Gastroesophageal sphincter (tissue), 3 donors: ENCODE data around the gene GNL1.

Experiments
- CTCF ChIP-seq, 4 experiments: fragments of 200-600 bp in 2 of 4; fragments of 450-650 bp in 2 of 4; sonication (generic) in 1 of 4; IDR thresholded peaks; one replicate each; pipeline ENCODE4 v1.5.1; 2017 to 2019; ENCODE audit warnings: antibody characterized with exemption in 4 of 4, mild to moderate bottlenecking in 2 of 4, moderate library complexity in 2 of 4
- EP300 ChIP-seq: sonication (generic); formaldehyde crosslinking; IDR thresholded peaks from one replicate; pipeline ENCODE4 v1.6.1; 2017; ENCODE audit warnings: antibody characterized with exemption, mild to moderate bottlenecking
- POLR2A ChIP-seq, 2 donors: fragments of 450-650 bp; IDR thresholded peaks; one replicate each; pipeline ENCODE4 v1.6.1; 2017; ENCODE audit warnings: antibody characterized with exemption in 2 of 2, mild to moderate bottlenecking in 2 of 2, moderate library complexity in 1 of 2
- POLR2AphosphoS5 ChIP-seq: sonication (generic); formaldehyde crosslinking; IDR thresholded peaks from one replicate; pipeline ENCODE4 v1.6.1; 2017; ENCODE audit warnings: antibody characterized with exemption

- TF ChIP-seq CTCF (IDR thresholded peaks at IDR 0.05) (no peak), POLR2A (IDR thresholded peaks at IDR 0.05) (no peak), POLR2AphosphoS5 (no peak), EP300 (no peak)
These were observed 45.7 kb upstream of the GNL1 start for GRCh38 chr6:30601815-30602641.
